Astrocyte (in vitro differentiated cells and primary cell): Measurements from ENCODE around the gene TSBP1.

ENCODE experiments used
- EZH2 ChIP-seq: IDR thresholded peaks from 2 replicates; pipeline ENCODE4 v1.6.1; 2012; ENCODE audit warnings: mild to moderate bottlenecking, low read length, inconsistent platforms; ENCODE audit not compliant: insufficient read depth
- TF ChIP-seq, protein P1 (sequence below): IDR thresholded peaks from 2 replicates; pipeline ENCODE4 v1.5.1; 2011; ENCODE audit warnings: low read depth, mild to moderate bottlenecking, inconsistent platforms, low read length, moderate library complexity; ENCODE audit not compliant: insufficient read depth

DNA sequence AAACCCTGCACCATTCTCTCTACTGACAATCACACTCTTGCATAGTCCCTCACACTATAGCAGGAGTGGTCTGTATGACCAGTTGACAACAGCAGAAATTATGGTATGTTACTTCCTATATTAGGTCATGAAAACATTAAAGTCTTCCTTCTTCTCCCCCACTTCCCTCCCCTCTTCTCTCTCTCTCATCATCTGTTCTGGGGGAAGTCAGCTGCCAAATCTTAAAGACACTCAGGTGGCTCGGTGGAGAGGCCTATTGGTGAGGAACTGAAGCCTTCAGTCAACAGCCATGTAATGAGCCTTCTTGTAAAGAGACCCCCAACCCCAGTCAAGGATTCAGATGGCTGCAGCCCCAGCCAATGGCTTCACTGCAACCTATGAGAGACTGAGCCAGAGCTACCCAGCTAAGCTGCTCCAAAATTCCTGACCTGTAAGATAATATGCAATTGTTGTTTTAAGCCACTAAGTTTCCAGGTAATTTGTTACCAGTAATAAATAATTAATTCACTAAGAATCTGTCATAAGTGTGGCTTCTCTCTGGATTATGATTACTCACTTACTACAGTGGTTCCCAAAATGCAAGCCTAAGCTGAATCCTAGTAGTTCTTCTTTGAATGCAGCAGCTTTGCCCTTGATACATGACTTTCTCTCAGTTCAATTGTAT, 11.2 kb upstream of the TSBP1 start:
- TF ChIP-seq, protein P1, sequence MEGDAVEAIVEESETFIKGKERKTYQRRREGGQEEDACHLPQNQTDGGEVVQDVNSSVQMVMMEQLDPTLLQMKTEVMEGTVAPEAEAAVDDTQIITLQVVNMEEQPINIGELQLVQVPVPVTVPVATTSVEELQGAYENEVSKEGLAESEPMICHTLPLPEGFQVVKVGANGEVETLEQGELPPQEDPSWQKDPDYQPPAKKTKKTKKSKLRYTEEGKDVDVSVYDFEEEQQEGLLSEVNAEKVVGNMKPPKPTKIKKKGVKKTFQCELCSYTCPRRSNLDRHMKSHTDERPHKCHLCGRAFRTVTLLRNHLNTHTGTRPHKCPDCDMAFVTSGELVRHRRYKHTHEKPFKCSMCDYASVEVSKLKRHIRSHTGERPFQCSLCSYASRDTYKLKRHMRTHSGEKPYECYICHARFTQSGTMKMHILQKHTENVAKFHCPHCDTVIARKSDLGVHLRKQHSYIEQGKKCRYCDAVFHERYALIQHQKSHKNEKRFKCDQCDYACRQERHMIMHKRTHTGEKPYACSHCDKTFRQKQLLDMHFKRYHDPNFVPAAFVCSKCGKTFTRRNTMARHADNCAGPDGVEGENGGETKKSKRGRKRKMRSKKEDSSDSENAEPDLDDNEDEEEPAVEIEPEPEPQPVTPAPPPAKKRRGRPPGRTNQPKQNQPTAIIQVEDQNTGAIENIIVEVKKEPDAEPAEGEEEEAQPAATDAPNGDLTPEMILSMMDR = no peak
- TF ChIP-seq EZH2 = no peak
